Tibial artery (tissue), 4 donors: ENCODE results near the gene MAP3K20.

Experiments used
- DNase-seq, 2 donors: peaks; one replicate each; pipeline ENCODE4 v3.0.0-alpha.2; 2019
- H3K27ac ChIP-seq, 2 donors: fragments of 200-600 bp; sonication (generic) in 1 of 2; 1 replicate in 1 of 2; 2 replicates in 1 of 2; pipeline ENCODE4 v1.5.1; 2018 to 2019; ENCODE audit warnings: mild to moderate bottlenecking in 1 of 2
- H3K27me3 ChIP-seq, 2 donors: fragments of 200-600 bp; sonication (generic) in 1 of 2; one replicate each; pipeline versions ENCODE4 v1.5.1 to v1.6.0; 2016 to 2019
- H3K36me3 ChIP-seq, 3 donors: fragments of 200-600 bp; sonication (generic) in 2 of 3; one replicate each; pipeline ENCODE4 v1.5.1; 2016 to 2019; ENCODE audit warnings: mild to moderate bottlenecking in 2 of 3
- H3K4me1 ChIP-seq, 4 donors: fragments of 200-600 bp; sonication (generic) in 2 of 4; 1 replicate in 3 of 4; 2 replicates in 1 of 4; pipeline ENCODE4 v1.5.1; 2016 to 2019
- H3K4me3 ChIP-seq, 2 donors: fragments of 200-600 bp; sonication (generic) in 1 of 2; 1 replicate in 1 of 2; 2 replicates in 1 of 2; pipeline ENCODE4 v1.5.1; 2018 to 2019; ENCODE audit warnings: mild to moderate bottlenecking in 2 of 2
- H3K9me3 ChIP-seq, 3 donors: fragments of 200-600 bp; sonication (generic) in 1 of 3; one replicate each; pipeline ENCODE4 v1.5.1; 2016 to 2019
- intact Hi-C: fragments of 100-400 bp; cut with DNase I; formaldehyde crosslinking; loops from one replicate; pipeline ENCODE4 v1.15.0; 2023; ENCODE audit warnings: low total_unique reads
- TF ChIP-seq, protein P1 (sequence below), 2 experiments: fragments of 200-600 bp in 1 of 2; fragments of 450-650 bp in 1 of 2; IDR thresholded peaks; one replicate each; pipeline ENCODE4 v1.5.1; 2017 to 2019; ENCODE audit warnings: antibody characterized with exemption in 2 of 2, mild to moderate bottlenecking in 1 of 2, moderate library complexity in 1 of 2

The MAP3K20 gene

GRCh38 chr2:173099804-173100203 is 24.2 kb downstream of the MAP3K20 start:
- Histone ChIP-seq H3K27ac (no peak overlapping the region), H3K9me3 (no peaks in the 10 kb centered on the region), H3K4me3 (no peak overlapping the region), H3K27me3 (no peaks in the 10 kb centered on the region), H3K4me1 (peaks cover 0 to 45% (median 10%) of the 10 kb centered on the region in 4 donors), H3K36me3 (peaks cover 9 to 11% (median 10%) of the 10 kb centered on the region in 3 donors)
- no peak for DNase-seq
- intact Hi-C loops = no loop called here
- TF ChIP-seq, protein P1, sequence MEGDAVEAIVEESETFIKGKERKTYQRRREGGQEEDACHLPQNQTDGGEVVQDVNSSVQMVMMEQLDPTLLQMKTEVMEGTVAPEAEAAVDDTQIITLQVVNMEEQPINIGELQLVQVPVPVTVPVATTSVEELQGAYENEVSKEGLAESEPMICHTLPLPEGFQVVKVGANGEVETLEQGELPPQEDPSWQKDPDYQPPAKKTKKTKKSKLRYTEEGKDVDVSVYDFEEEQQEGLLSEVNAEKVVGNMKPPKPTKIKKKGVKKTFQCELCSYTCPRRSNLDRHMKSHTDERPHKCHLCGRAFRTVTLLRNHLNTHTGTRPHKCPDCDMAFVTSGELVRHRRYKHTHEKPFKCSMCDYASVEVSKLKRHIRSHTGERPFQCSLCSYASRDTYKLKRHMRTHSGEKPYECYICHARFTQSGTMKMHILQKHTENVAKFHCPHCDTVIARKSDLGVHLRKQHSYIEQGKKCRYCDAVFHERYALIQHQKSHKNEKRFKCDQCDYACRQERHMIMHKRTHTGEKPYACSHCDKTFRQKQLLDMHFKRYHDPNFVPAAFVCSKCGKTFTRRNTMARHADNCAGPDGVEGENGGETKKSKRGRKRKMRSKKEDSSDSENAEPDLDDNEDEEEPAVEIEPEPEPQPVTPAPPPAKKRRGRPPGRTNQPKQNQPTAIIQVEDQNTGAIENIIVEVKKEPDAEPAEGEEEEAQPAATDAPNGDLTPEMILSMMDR (IDR thresholded peaks at IDR 0.05) = no peak

DNA sequence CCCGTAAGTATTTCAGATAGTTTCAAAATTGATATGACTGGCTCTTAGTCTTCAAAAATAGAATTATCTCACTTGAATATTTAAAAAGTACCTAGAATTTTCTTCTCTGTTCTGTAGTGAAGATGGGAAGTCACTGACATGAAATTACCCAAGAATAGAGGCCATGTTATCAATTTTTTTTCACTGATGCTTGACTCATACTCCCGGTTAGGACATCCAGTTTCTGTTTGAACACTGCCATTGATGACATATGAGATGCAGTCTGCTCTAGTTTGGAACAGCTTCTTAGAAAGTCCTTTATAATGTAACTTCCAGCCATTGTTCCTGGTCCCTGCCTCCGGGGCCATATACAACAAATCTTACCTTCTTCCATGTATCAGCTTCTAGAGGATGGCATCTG is 26.0 kb downstream of the MAP3K20 start:
- TF ChIP-seq, protein P1 (IDR thresholded peaks at IDR 0.05) = no peak
- Histone ChIP-seq H3K27me3 (no peaks in the 10 kb centered on the region), H3K4me3 (no peak overlapping the region), H3K9me3 (no peaks in the 10 kb centered on the region), H3K36me3 (peaks cover 5 to 8% (median 7%) of the 10 kb centered on the region in 3 donors), H3K27ac (no peak overlapping the region), H3K4me1 (peaks cover 0 to 38% (median 9%) of the 10 kb centered on the region in 4 donors)
- intact Hi-C loops = no loop called here
- no peak for DNase-seq

- Histone ChIP-seq H3K27me3 (no peaks in the 10 kb centered on the region), H3K4me3 (no peak overlapping the region), H3K36me3 (no peaks in the 10 kb centered on the region), H3K4me1 (peaks cover 0 to 44% (median 15%) of the 10 kb centered on the region in 4 donors), H3K9me3 (no peaks in the 10 kb centered on the region), H3K27ac (no peak overlapping the region)
- intact Hi-C loops = no loop called here
- no peak for DNase-seq
- TF ChIP-seq, protein P1 (IDR thresholded peaks at IDR 0.05) = no peak
These were observed 28.5 kb downstream of the MAP3K20 start for GRCh38 chr2:173104156-173104555.

- TF ChIP-seq, protein P1 (IDR thresholded peaks at IDR 0.05) = no peak
- Histone ChIP-seq H3K4me3 (no peak overlapping the region), H3K9me3 (peaks cover 0 to 4% (median 0%) of the 10 kb centered on the region in 3 donors), H3K27ac (no peak overlapping the region), H3K36me3 (no peaks in the 10 kb centered on the region), H3K4me1 (peaks cover 0 to 39% (median 16%) of the 10 kb centered on the region in 4 donors), H3K27me3 (no peaks in the 10 kb centered on the region)
- DNase-seq = no peak
- intact Hi-C loops = no loop called here
These were observed 31.4 kb downstream of the MAP3K20 start for GRCh38 chr2:173106959-173107628.

DNA sequence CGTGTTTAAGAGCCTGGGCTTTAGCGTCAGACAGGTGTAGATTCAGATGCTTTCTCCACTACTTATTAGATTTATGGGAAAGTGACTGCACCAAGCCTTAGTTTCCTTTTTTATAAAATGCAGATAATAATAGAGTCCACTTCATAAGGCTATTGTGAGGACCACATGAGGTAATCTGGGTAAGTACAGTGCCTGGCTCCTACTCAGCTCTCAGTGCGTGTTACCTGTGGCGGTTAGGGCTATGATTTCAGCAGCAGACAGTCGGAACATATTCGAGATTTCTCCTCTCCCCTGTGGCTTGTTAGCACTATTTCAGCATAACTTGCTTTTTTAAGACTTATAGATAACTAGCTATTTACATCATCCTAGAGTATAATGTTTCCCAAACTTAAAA is 32.0 kb downstream of the MAP3K20 start:
- H3K36me3 ChIP-seq = no peaks in the 10 kb centered on the region
- TF ChIP-seq, protein P1 (IDR thresholded peaks at IDR 0.05) = no peak
- H3K4me3 ChIP-seq = no peak overlapping the region
- no peak for DNase-seq
- H3K9me3 ChIP-seq = peaks cover 0 to 4% (median 0%) of the 10 kb centered on the region in 3 donors
- no peaks in the 10 kb centered on the region for H3K27me3 ChIP-seq
- H3K27ac ChIP-seq = no peak overlapping the region
- peaks cover 0 to 33% (median 13%) of the 10 kb centered on the region in 4 donors for H3K4me1 ChIP-seq
- intact Hi-C loops = no loop called here
